GM18870 (cell line): ENCODE data around the gene FAM118B.
"Not testable (repeated sequence)": the region's sequence is repeated elsewhere in the genome, so short reads cannot be mapped to it uniquely, and the experiment has no call there.

ENCODE experiments used
- ATAC-seq: cut with Tn5 transposase; IDR thresholded peaks from one replicate; pipeline ENCODE4 v1.9.1; 2021; ENCODE audit warnings: moderate library complexity; ENCODE audit not compliant: unreplicated experiment

FAM118B gene

DNA sequence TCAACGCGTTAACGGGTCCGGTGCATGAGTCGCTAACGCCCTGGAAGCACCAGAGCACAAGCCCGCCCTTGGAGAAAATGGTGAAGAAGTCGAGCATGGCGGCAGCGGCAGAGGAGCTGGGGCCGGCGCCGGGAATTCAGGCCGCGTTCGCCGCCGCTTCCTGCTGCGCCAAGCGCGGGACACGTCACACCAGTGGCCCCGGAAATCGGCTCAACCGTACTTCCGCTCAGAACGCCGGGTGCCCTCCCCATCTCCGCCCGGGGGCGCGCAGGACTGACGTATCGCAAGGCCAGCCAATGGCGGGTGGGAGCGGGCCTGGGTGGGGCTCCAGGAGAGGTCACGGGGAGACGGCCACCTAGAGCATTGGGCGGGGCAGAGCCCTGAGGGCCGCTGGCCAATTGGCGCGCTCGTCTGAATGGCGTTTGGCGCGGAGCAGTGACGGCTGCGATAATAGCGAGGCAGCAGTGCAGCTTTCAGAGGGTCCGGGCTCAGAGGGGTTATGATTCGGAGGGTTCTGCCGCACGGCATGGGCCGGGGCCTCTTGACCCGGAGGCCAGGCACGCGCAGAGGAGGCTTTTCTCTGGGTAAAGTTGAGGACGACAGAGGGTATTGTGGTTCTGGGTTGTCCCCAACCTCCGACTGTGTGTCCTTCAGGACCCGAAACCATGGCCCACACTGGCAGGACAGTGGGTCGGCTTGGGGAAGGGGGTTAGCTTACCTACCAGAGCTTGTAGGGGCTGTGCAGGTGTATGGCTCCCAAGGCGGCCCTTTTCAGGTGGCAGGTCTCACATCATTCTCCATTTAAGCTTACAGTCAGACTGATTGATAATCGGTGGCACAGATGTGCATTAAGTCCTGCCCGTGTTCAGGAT, 57.4 kb downstream of the FAM118B start, which contains the start of the genes FOXRED1 and SRPRA:
TSS of gene FOXRED1 (plus strand) at position 447 of the 872 bp plus-strand sequence. CDS start at position 500, 53 bp downstream.
TSS of gene SRPRA (minus strand) at position 188 of the 872 bp plus-strand sequence. CDS start at position 97, 91 bp downstream.
- peak; percentile 92 for ATAC-seq

DNA sequence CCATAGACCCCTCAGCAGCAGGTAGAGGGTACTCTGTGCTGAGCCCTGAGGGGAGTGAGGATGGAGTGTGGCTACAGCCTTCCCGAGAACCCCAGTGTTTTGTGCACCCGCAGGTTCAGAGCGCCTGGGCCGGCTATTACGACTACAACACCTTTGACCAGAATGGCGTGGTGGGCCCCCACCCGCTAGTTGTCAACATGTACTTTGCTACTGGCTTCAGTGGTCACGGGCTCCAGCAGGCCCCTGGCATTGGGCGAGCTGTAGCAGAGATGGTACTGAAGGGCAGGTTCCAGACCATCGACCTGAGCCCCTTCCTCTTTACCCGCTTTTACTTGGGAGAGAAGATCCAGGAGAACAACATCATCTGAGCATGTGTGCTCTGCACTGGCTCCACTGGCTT, 65.7 kb downstream of the FAM118B start:
- ATAC-seq: no peak

DNA sequence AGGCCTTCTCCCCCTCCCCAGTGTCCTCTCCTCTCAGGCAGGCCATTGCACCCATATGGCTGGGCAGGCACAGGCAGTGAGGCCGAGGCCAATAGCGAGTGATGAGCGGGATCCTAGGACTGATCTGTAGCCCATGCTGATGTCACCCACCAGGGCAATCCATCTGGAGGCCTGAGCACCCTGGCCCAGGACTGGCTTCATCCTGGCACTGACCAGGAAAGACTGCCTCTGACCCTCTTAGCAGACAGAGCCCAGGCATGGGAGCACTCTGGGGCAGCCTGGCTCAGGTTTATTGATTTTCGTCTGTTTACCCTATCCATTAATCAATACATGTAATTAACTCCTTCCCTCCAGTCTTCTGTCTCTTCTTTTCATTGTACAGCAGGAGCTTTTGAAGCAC, 66.2 kb downstream of the FAM118B start:
- no peak for ATAC-seq

DNA sequence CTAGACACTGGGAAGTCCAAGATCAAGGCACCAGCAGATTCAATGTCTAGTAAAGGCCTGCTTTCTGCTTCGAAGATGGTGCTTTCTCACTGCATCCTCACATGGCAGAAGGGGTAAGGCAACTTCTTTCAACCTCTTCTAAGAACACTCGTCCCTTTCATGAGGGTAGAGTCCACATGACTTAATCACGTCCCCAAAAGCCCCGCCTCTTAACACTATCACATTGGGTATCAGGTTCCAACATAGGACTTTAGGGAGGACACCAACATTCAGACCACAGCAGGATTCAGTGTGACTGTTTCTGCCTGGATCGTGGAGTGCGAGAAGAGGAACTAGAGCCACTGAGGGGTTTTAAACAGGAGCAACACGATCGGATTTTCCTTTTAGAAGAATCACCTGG, 67.6 kb downstream of the FAM118B start:
- no peak for ATAC-seq

DNA sequence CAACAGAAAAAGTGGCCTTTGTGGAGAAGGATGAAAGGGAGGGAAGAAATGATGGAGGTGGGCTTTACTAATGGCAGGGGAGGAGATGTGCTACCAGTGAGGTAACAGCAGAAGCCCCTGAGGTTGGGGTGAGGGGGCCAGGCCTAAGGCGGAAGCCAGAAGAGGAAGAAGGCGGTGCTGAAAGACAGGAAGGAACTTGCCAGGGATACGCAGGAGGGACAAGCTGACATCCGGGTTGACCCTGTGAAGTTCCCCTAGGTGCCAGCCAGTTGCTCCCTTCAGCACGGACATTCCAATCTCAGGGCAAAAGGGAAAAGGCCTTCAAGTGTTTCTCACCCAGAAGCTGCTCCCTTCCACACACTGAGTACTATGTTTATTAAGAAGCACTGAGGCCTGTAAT, 69.0 kb downstream of the FAM118B start:
- no peak for ATAC-seq

DNA sequence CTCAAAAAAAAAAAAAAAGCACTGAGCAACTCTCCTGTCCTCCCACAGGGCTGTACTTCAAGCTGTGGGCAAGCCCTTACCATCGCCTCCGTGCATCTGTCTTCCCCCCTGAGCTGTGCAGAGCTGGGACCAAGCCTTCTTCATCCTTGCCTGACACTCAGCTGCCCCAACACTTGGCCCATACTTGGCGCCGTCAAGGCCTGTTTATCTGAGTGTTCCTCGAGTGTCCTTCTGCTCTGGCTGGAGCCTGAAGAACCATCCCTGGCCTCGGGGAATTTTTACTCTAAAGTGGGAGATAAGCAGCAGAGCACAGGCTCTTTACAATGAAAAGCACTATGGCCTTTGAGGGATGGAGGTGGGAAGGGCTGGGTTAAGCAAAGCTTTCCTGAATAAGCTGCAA, 69.7 kb downstream of the FAM118B start:
- no peak for ATAC-seq

DNA sequence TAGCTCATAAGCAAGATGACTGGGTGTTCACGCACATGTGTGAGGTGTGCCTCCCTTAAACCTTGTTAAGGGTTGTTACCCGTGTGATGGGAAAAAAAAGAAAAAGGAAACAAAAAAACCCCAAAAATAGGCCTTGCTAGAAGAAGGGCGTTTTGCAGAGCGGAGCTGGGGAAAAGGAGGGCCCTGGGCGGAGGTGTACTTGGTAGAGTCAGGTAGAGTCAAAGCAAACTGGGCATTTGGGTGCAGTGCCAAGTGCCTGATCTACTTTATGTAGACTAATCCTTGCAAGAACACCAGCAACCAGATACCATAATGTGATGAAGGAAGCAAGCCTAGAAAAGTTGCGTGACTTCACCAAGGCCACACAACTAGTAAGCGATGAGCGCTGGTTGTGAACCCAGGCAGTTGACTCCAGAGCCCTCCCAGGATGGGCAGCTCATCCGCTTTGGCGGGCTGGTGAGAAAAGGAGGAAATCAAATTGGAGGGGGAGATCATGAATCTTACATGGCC, 70.1 kb downstream of the FAM118B start:
- ATAC-seq: no peak

DNA sequence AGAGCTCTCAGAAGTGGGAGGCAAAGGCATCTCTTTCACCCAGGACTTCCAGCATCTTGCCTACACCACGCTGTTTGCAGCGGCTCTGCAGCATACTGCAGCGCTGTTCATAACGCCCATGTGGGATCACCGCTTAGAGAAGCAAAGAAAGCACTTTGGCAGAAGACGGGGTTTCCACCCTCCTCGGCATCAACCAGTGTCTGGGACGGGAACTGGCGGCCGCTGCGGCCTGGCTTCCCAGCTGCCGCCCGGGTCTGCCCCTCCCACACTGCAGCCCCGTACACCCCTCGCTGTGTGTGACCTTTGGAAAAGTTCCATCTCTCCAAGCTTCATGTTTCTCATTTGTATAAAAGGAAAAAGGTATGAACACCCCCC, 70.8 kb downstream of the FAM118B start:
- no peak for ATAC-seq

DNA sequence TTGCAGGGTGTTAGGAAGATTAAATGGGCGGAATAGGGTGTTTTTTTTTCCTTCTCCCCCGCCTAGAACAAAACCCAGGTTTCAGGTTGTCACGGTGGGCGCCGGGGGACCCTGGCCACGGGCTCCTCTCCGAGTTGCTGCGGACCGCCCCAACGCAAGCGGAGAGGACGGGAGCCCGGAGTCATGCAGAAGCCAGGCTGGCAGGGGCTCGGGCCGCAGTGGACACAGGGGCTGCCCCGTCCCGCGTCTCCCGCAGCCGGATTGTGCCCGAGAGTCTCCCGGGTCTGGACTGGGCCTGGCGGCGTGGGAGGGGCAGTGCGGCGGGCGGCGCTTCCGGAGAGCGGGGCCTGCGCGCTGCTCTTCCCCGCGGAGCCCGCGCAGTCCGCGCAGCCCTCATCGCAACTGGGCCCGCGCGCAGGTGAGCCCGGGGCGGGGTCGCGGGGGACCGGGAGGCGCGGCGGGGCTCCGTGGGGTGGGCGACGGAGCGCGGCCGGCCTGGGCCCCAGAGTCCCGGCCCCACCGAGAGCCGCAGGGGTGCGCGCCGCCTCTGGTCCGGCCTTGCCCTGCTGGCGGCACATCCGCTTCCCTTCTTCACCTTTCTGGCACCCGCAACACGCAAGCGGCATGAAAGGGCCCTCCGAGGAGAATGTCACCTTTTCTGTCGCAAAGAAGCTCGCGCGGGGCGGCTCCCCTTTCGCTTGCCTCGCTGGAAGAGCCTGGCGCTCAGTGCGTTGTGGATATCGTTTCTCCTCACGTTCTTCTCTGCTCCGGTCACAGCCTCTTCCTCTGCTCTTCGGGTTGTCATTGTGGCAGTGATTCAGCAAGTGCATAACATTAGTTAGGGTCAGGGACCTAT, 71.4 kb downstream of the FAM118B start, which contains the start of gene TIRAP:
TSS of gene TIRAP (plus strand) at position 358 of the 856 bp plus-strand sequence. CDS start 7,802 bp downstream, outside the sequence.
- peak; percentile 50 for ATAC-seq

DNA sequence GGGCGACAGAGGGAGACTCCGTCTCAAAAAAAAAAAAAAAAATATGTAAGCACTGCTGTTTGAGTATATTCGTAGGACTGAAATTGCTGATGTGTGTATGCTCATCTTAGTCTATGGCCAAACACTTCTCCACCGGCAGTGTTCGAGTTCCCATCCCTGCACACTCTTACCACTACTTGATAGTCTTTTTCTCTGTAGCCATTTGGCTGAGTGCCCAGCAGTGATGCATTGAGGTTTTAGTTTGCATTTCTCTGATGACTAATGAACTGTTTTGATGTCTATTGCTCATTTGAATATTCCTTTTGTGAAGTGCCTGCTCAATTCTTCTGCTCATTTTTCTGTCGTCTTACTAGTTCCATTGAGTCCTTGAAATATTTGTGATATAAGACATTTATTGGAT, 73.2 kb downstream of the FAM118B start:
- ATAC-seq: peak; percentile 56

DNA sequence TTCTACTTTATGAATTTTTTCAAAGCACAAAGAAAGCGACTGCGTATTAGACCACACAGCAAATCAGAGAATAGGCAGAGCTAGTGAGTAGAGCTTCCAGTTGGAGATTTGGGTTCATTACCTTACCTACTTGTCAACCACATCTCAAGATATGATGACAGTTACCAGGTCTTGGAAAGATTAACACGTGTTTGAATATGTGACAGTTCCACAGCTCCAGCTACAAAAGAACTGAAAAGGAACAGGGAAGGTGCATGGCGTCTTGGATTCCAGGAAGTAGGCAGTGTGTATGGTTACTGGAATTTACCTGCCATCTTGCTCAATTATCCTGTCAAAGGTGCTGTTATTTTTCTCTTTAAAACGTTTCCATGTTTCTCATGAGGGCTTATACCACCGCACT, 76.7 kb downstream of the FAM118B start:
- no peak for ATAC-seq

DNA sequence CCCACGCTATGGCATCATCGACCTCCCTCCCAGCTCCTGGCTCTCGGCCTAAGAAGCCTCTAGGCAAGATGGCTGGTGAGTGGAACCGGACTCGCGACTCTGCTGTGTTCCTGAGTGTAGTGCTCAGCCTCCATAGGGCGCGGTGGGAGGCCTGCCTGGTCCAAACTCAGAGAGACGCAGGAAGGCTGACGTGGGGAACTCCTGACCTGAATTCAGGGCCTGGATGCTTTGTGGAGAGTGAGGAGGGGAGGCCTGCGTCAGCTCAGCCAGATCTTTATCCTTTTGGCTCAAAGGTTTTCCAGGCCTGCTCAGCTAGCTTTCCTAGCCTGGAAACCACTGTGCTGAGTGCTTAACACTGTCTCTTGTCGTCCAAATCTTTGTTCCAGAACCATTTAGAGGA, 79.3 kb downstream of the FAM118B start:
- ATAC-seq: no peak

DNA sequence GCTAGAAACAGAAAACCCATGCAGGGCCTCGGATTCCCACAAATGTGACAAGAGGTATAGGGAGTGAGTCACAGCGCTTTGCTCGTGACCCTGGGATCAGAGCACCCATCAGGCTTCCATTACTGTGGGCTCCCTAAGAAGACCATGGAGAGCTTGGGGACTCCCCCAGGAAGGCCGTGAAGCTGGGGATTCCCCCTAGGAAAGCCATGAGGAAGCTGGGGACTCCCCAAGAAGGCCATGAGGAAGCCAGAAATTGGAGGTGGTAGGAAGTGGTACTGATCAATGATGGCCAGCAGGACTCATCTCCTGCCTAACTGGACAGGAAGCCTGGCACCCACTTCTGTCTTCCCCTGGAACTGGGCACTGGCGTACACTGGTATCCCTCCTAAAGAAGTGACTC, 82.1 kb downstream of the FAM118B start:
- no peak for ATAC-seq

DNA sequence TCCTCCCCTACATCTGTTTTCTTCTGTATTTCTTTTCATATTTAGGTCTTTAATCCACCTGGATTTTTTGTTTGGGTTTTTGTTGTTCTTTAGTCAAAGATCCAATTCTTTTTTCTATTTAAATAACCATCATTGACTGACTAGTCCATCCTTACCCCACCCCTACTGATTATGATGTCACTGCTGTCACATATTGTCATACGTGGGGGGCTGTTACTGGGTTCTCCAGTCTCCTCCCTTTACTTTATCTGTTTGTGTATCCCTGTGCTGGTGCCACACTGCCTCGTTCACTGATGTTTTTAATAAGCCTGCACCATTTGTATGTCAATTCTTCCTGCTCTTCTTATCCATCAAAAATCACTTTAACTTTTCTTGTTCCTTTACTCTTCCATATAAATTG, 85.4 kb downstream of the FAM118B start:
- no peak for ATAC-seq

DNA sequence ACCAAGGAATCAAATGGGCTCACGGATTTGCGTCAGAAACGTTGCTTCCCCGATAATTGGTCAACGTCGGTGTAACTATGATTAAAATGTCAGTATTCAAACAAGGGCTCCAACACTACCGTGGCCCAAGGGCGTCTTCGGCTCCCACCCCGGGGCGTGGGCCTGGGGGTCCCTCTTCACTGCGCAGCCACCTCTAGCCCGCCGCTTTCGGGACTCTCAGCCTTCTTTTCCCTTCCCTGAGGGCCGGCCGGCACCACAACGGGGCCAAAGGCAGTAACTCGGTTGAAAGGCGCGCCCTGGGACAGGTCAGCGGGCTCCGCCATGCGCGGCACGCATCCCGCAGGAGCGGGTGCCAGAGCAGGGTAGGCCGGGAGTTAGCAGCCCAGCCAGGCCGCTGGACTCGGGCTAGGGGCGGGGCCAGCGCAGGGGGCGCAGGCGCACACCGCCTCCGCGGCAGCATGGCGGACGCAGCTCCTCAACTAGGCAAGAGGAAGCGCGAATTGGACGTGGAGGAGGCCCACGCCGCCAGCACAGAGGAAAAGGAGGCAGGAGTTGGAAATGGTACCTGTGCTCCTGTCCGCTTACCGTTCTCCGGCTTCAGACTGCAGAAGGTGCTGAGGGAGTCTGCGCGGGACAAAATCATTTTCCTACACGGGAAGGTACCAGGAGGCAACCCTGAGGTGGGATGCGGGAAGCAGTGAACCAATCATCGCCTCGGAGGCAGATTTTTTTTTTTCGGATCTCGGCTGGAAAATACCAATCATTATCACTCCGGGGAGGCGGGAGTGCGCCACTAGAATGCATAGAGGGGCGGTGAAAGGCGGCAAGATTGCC, 92.3 kb downstream of the FAM118B start, which contains the start of gene DCPS:
TSS of gene DCPS (plus strand) at position 438 of the 834 bp plus-strand sequence. CDS start at position 459, 21 bp downstream.
- ATAC-seq: peak; percentile 64

DNA sequence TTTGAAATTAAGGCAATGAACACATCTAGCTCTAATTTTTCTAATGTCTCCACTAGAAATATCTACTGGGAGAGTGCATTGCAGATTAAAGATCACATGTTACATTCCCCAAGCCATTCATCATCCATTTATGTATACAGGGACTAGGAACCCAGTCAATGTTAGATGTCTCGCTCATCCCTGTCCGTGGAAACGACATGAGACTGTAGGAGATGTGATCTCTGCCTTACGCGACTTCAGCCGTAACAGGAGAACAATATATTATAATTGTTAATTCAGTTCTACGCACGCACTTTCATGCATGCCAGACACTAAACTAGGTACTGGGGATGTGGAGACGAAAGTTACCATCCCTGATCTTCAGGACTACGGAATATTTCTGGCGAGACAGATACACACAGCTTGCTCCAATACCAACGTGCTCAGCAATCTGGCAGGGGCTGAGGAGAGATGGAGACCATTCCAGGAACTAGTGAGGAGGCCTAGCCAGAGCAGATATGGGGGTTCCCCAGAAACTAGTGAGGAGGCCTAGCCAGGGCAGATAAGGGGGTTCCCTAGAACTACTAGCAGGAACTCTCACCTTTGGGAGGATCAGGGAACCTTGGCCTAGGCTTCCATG, 93.0 kb downstream of the FAM118B start:
- no peak for ATAC-seq

DNA sequence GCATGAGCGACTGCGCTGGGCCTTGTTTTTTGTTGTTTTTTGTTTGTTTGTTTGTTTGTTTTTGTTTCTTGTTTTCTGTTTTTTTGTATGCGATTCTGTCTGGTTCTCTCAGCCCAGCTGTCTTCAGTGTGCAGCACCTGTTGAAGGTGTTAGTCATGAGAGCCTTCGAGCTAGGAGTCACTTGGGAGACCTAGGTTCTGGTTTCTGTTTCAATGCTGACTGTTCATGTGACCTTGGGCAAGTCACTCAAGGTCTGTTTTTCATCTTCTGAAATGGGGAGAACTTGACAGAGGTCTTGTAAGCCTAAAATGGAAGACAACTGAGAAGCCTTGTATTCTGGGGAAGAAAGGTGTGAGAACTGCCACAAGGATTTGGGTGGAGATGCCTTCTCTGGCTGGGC, 94.1 kb downstream of the FAM118B start:
- ATAC-seq: peak; percentile 49

DNA sequence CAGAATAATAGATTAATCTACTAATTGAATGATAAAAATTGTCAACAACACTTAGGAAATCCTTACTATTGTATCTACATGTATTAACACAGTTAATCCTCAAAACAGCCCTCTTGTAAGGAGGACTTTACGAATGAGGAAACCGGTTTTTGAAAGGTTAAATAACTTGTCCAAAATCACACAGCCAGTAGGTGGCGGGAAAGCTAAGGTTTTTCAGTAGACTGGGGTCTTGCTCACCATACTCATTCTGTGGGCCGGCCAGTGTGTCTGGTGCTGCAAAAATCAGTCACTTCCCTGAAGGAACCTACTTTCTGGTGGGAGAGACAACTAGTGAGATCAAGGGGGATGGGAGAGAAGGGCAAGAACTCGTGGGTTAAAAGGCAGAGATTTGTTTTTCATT, 96.1 kb downstream of the FAM118B start:
- no peak for ATAC-seq

DNA sequence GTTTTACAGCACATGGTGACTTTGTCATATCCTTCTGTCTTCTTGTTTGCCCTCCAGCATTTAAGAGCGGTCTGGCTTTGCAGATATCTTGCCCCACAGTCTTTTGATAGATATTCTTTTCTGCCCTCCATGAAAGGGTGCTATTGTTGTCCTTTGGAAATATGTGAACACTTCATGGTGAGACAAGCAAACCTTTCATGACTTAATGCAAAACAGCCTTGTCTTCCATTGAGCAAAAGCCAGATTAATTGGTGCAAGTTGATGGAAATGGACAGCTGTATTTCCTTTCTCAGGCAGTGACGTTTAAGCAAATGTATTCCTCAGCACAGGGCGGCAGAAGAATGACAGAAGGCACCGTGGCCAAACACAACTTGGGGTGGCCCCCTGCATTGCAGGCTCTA, 96.7 kb downstream of the FAM118B start:
- no peak for ATAC-seq

DNA sequence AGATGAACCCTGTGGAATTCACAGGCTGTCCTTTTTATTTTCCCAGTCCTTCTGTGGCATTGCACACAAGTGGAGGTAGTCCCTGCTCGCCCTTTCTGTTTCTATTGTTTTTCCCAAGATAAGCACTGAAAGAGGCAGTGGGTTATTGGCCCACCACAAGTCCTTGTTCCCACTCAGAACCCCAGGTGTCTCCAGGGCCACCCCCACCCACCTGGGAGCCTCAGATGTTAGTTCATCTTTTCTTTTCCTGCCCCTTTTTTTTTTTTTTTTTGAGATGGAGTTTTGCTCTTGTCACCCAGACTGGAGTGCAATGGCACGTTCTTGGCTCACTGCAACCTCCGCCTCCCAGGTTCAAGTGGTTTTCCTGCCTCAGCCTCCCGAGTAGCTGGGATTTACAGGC, 97.2 kb downstream of the FAM118B start:
- not testable (repeated sequence) for ATAC-seq
